Cardiac fibroblast (primary cell): ENCODE data around the gene PRKG1.
A peak's percentile ranks its signal among the peaks of the same experiment; 100 is the strongest.

Source experiments
- DNase-seq, 2 donors: peaks; one replicate each; pipeline versions ENCODE4 v3.0.0 to v3.0.0-alpha.2; 2010; ENCODE audit warnings: low read depth in 2 of 2
- H3K4me3 ChIP-seq, 2 donors: replicated peaks in 1 of 2; 1 replicate in 1 of 2; 2 replicates in 1 of 2; pipeline ENCODE4 v1.5.1; 2011; ENCODE audit warnings: low read depth in 2 of 2, low read length in 2 of 2, mild to moderate bottlenecking in 2 of 2, moderate library complexity in 1 of 2
- TF ChIP-seq, protein P1 (sequence below): IDR thresholded peaks from one replicate; pipeline ENCODE4 v1.5.1; 2011; ENCODE audit warnings: low read depth, mild to moderate bottlenecking, low read length, inconsistent platforms

PRKG1 gene

DNA sequence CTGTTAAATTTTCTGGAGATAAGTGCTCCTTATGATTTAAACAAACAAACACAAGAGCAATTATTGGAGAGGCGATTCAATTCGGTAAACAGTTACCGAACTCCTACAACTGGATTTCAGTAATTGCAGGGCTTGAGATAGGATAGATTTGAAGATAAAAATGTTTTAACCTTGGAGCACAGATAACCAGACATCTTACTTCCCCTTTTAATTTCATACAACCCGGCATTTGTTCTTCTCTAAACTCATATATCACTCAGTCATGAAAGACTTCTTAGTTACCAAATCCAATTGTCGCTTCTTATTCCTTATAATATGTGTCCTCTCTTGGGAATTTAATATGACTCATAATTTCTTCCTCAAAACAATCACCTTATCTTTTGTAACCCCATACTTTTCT, 861.1 kb downstream of the PRKG1 start:
- no peak for DNase-seq

DNA sequence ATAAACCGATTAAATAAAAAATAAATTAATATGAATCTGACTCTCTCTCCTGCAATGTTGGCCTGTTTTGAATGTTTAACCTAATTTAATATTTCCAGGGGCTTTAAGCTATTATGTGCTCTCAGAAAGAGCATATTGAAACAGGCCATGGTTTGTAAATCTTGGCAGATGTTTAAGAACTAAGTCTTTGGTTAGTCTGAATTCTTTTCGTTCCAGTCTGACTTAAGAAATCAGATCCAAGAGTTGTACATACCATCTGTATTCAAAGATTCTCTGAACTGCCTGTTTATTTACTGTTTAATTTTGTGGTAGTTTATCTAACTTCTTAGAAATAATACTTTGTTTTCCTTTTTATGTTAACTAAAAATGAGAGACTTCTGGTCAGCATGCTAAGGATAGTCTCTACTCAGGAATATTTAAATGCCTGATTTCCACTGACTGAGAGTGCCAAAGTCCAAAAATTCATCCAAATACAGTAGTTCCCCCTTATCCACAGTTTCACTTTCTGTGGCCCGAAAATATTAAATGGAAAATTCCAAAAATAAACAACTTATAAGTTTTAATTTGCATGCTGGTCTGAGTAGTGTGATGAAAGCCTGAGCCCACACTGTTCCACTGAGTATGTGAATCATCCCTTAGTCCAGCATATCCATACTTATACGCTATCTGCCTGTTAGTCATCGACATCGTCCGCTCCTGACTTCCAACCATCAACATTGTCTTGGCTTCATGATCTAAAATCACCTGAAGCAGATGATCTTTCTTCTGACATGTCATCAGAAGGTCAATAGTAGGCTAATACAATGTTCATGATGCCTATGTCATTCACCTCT, 863.2 kb downstream of the PRKG1 start:
- no peak overlapping the region for H3K4me3 ChIP-seq
- TF ChIP-seq, protein P1, sequence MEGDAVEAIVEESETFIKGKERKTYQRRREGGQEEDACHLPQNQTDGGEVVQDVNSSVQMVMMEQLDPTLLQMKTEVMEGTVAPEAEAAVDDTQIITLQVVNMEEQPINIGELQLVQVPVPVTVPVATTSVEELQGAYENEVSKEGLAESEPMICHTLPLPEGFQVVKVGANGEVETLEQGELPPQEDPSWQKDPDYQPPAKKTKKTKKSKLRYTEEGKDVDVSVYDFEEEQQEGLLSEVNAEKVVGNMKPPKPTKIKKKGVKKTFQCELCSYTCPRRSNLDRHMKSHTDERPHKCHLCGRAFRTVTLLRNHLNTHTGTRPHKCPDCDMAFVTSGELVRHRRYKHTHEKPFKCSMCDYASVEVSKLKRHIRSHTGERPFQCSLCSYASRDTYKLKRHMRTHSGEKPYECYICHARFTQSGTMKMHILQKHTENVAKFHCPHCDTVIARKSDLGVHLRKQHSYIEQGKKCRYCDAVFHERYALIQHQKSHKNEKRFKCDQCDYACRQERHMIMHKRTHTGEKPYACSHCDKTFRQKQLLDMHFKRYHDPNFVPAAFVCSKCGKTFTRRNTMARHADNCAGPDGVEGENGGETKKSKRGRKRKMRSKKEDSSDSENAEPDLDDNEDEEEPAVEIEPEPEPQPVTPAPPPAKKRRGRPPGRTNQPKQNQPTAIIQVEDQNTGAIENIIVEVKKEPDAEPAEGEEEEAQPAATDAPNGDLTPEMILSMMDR: no peak
- DNase-seq: peak; percentile 71 to 88

More for the DNA sequence above, 861.1 kb downstream of the PRKG1 start:
- TF ChIP-seq, protein P1: no peak
- no peak overlapping the region for H3K4me3 ChIP-seq

DNA sequence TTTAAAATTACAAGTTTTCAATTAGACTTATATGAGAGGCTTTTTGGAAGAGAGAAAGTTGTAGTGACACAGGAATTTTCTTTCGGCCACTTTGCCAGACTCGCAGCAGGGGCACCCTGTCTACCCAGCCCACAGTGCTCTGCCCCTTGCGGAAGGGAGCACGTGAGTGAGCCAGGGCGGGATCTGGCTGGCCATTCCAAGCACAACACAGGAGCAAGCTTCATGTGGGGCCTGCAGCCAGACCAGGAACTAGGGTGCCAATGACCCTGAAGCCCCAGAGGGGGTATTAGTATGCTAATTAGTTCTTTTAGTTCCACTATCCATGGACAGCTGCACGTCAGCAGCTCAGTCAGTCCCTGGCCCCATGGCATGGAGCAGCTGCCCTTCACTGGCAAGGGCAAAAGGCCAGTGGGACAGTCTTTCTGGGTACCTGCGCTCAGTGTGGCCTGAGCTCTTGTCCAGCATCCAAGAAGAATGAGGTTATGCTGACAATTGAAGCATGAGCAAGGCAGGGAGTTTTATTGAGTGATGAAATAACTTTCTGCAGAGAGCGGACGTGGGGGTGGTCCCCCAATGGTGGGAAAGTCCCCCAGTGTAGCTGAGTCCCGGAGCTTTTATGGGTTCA, 876.2 kb downstream of the PRKG1 start:
- no peak for DNase-seq
- TF ChIP-seq, protein P1: no peak
- no peak overlapping the region for H3K4me3 ChIP-seq

- no peak overlapping the region for H3K4me3 ChIP-seq
- TF ChIP-seq, protein P1: no peak
- DNase-seq: no peak
Observed at GRCh38 chr10:51950996-51951555, 876.8 kb downstream of the PRKG1 start.

DNA sequence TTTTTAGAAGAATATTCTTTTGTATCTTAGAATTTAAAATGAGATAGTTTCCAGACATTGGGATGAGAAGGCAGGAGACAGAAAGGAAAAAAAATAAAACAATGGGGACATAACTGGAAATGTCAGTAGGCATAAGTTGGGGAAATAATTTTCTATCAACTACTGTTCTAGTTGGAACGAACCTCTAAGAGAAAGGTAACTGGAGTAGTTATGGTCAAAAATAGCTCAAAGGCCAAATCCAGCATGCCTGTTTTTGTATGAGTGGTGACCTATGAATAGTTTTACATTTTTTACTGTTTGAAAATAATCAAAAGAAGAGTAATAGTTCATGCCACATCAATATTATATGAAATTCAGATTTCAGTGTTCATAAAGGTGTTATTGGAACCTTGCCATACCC, 877.3 kb downstream of the PRKG1 start:
- TF ChIP-seq, protein P1: no peak
- DNase-seq: no peak

GRCh38 chr10:51952056-51952455, 877.8 kb downstream of the PRKG1 start:
- TF ChIP-seq, protein P1: no peak
- no peak for DNase-seq
- H3K4me3 ChIP-seq: no peak overlapping the region

More for the DNA sequence above, 877.3 kb downstream of the PRKG1 start:
- H3K4me3 ChIP-seq: no peak overlapping the region
